Activated CD4-positive, alpha-beta T cell treated with anti-CD3 and anti-CD28 coated beads, Interleukin-2, amount 50 U/mL, for 4 hours (primary cell): ENCODE measurements around the gene PRM3.
"Not testable (repeated sequence)": the region's sequence is repeated elsewhere in the genome, so short reads cannot be mapped to it uniquely, and the experiment has no call there.

Experiments used
- DNase-seq, 2 experiments: peaks; one replicate each; pipeline ENCODE4 v3.0.0-alpha.2; 2020

The PRM3 gene

DNA sequence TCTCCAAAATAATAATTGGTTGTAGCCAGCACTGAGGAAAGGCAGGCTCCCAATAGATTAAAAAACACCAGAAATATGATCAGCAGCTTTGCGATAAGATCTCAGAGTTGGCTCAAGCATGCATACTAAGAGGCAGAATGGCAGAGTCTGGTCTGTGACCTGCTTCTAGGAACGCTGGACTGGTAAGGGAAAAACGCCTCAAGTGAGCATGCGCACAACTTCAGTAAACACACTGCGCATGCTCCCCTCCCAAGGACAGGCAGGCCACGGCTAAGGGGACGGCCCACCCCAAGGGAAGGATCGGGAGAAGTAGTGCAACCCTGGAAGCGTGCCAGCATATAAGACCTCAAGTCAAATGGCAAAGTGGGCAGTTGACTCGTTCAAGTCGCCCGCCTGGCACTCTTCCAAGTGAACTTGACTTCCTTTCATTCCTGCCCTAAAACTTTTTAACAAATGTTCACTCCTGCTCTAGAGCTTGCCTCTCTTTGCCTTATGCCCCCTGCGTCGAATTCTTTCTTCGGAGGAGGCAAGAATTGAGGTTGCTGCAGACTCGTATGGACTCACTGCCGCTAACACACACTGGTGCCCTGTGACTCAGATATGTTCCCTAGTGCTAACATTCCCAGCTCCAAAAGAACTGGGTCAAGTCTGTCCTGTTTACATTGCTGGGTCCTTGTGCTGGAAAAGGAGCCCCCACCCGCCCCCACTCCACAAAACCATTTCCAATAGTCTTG is 30.1 kb upstream of the PRM3 start:
- DNase-seq, result no peak

DNA sequence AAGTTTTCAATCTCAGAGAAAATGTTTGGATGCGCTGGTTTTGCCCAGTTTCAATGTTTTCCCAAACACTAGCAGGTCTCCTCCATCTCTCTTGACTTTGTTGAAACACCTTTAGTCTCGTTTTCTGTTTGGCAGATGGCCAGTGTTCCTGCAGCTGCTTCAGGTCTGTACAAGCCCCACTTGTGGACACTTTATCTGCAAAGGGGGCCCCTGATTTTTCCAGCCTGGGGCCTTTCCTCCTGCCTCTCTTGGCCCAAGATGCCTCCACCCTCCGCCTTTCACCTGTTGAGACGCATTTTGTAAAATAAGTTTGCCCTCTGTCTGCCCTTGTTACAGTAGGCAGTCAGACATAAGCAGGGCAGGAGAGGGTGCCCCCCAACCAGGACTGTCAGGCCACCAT is 29.5 kb upstream of the PRM3 start:
- DNase-seq, result no peak

DNA sequence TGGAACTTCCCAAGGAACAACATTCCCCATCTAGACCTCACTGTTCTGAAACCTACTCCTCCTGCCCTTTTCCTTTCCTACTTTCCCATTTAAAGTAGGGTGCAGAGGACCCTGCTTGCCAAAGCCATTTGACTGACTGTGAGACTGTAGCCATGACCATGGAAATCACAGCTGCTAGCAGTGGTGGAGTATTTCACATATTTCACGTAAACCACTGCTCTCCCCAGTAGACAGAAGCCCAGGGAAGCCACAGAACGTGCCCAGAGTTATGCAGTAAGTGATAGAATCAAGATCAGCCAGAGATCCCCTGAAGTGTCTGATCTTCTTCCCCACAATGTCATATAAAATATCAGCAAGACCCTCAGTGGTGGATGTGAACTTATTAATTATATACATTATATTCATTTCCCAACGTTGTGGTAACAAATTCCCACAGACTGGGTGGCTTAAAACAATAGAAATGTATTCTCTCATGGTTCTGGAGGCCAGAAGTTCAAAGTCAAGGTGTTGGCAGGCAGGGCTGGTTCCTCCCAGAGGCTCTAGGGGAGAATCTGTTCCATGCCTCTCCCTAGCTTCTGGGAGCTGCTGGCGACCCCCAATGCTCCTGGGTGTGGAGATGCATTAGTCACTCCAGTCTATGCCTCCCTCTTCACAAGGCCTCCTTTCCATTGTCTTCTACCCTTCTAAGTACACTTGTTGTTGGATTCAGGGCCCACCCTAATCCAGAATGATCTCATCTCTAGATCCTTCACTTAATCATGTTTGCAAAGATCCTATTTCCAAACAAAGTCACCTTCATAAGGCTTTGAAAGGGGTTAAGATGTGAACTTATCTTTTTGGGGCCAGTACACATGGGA is 28.4 kb upstream of the PRM3 start:
- no peak for DNase-seq

DNA sequence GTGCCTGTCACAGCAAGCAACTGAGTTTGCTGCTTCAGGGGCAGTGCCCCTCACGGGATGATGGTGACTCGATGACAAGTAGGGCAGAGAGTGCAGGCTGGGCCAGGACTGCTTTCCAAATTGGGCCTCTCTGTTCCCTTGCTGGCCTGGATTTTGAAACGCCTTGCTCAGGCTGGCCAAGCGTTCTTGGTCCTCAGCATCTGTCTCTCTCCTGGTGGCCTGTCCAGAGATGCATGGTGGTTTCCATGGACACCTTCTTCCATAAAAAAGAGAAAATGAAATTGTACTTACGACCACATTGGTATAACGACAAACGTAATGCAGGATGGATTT is 27.1 kb upstream of the PRM3 start:
- no peak for DNase-seq

DNA sequence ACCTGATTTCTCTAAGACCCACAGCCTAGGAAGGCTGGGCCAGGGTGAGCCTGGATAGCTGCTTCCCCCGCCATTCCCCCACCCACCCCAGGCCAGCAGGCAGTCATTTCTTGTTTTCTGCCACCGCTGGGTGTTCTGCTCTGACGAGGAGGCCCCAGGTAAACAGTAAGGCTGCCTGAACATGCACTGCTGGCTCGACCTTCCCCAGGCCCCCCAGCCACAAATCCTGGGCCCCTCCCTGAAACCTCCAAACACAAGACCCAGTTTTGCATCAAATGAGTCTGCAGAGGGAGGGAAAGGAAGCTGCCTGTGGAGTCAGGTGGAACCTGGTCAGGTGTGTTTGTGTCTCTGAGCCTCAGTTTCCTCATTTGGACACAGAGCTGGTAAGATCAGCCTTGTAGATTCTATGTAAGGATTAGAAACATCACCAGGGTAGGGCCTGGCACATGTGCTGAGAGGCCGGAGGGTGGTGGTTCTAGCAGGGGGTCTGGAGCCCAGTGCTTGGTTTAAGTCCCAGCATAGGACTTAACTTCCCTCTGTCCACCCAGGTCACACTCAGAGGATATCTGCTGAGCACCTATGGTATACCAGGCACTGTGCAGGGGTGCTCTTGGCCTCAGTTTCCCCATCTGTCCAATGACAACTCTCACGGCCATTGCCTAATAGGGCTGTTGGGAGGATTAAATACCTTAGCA is 26.6 kb upstream of the PRM3 start:
- DNase-seq, result no peak

DNA sequence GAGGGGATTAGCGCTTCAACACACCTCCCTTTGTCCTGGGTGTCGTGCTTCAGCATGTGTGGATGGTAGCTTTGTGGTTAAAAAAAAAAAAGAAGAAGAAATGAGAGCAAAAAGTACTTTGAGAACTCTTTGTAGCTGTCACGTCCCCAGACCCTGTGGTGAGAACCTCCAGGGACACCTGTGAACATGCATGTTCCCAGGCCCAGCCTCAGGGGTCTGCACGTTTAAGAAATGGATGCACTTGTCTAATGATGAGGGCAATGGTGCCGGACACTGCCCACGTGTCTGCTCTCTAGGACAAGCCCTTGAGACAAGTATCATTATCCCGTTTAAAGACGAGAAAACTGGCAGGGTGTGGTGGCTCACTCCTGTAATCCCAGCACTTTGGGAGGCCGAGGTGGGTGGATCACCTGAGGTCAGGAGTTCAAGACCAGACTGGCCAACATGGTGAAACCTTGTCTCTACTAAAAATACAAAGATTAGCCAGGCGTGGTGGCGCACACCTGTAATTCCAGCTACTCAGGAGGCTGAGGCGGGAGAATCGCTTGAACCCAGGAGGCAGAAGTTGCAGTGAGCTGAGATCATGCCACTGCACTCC is 25.6 kb upstream of the PRM3 start:
- not testable (repeated sequence) for DNase-seq

DNA sequence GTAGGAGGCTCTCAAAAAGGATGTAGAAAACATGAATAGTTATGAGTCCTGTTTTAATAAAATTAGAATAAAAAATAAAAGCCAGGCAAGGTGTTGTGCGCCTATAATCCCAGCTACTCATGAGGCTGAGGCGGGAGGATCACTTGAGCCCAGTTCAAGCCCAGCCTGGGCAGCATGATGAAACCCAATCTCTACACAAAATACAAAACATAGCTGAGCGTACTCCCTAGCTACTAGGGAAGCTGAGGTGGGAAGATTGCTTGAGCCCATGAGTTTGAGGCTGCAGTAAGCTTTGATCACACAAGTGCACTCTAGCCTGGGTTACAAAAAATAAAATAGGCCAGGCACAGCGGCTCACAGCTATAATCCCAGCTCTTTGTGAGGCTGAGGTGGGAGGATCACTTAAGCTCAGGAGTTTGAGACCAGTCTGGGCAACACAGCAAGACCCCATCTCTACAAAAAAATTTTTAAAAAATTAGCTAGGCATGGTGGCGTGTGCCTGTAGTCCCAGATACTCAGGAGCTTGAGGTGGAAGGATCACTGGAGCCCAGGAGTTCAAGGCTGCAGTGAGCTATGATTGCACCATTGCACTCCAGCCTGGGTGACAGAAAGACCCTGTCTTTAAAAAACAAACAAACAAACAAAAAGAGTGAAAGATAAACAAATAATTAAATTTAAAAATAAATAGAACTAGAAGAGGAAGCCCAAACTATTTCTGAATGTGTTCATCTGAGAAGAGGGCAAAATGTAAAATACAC is 24.9 kb upstream of the PRM3 start:
- DNase-seq, result no peak

DNA sequence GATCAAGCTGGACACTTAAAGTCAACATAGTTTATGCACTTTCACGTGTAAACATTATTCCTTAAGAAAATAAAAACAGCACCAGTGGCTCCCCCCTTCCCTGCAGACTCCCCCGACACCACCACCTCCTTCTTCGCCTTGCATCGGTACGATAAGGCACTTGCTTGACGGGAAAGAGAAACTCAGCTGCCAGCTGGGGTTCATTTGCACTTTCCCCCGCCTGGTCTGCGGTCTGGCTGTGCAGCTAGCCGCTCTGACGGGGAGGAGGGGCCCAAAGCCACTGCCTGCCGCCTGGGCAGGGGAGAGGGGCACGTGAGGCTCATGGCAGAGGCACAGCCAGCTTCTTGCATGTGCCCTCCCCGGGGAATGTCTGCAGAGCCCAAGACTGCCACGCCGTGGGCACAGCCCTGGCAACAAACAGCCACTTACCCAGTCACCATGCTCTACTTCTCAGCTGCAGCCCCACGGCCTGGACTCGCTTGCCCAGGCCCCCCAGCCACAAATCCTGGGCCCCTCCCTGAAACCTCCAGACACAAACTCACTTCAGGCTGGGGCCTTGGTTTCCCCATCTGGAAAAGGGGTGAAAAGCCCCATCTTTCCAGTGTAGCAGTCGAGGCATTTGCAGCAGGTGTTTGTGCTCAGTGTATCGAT is 24.2 kb upstream of the PRM3 start:
- DNase-seq, result peak; percentile 56 to 59

DNA sequence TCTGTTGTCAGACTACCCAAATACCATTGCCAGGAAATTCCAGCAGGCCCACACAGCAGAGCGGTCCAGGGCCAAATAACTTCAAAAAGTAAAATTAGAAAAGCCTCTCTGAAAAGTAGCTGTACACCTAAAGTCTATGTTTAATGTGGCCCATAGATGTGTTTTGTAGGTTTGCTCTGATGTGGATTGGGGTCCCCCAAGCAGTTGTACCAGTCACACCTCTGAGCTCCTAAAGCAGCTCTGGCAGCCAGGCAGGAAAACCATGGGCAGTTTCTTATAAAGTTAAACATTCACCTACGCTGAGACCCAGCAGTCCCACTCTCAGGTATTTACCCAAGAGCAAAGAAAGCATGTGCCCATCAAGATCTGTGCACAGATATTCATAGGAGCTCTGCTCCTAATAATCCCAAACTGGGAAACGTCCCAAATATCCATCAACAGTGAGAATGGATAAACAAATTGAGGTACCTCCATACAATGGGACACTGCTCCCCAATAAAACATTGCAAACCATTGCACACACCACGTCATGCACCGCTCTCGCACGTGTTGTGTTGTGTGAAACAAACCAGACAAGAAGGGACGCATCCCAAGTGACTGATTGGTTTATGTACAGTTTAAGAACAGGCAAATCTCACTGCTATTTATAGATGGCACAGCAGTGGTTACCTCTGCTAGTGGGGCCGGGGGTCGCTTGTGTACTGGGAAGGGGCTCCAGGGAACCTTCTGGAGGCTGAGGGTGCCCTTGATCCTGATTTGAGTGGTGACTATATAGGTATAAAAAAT is 23.5 kb upstream of the PRM3 start:
- no peak for DNase-seq

DNA sequence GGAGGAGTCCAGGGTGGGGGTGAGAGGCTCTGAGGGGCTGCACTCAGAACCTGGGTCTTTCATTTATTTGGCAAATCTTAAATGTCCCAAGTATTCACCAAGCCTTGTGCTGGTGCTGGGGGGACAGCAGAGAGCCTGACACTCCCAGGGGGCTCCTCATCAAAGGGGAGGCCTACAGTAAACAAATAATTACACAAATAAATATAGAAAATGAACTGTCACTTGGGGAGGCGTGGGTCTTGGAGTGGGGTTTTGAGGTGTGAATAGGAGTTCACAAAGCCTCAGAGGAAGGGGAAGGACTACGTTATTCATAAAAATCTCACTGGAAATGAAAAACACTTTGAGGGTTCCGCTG is 22.9 kb upstream of the PRM3 start:
- no peak for DNase-seq

DNA sequence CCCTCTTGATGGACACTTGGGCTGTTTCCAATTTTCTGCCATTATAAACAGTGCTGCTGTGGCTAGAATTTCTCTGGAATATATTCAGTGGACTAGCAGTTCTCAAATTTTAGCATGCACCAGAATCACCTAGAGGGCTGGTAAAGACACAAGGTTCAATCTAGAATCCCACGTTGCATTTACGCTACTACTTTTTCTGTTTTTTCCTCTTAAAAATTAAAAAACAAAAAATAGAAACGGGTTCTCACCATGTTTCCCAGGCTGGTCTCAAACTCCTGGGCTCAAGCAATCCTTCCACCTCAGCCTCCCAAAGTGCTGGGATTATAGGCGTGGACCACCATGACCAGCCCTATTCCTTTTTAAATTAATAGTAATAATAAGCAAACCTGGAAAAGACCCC is 22.2 kb upstream of the PRM3 start:
- DNase-seq, result no peak

DNA sequence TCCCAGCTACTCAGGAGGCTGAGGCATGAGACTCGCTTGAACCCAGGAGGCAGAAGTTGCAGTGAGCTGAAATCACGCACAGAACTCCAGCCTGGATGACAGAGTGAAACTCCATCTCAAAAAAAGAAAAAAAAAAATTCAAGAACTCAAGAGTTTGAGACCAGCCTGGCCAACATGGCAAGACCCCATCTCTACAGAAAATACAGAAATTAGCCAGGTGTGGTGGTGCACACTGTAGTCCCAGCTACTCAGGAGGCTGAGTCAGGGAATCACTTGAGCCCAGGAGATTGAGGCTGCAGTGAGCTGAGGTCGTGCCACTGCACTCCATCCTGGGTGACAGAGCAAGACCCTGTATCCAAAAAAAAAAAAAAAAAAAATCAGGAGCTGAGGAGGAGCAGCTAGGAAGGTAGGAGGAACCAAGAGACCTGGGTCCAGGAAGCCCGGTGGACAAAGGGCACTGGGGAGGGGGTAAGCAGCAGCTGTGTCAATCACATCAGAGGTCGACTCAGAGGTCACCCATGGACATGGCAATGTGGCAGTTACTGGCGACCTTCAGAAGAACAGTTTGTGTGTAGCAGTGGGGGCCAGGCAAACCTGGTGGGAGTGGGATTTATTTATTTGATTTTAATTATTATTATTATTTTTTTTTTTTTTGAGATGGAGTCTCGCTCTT is 18.8 kb upstream of the PRM3 start:
- DNase-seq, result no peak

DNA sequence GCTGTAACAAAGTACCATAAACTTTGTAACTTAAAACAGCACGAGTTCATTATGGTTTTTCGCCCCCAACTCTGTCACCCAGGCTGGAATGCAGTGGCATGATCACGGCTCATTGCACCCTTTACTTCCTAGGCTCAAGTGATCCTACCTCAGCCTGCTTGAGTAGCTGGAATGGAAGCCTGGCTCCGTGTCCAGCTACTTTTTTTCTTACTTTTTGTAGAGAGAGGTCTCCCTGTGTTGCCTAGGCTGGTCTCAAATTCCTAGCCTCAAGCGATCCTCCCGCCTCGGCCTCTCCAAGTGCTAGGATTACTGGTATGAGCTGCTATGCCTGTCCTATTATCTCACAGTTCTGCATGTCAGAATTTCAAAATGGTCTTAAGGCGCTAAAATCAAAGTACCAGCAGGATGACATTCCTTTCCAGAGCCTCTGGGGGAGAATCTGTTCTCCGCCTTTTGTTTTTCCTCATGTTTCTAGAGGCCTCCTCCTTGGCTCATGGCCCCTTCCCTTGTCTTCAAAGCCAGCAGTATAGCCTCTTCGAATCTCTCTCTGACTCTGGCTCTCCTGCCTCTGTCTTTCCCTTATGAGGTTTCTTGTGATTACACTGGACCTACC is 17.8 kb upstream of the PRM3 start:
- DNase-seq, result no peak

DNA sequence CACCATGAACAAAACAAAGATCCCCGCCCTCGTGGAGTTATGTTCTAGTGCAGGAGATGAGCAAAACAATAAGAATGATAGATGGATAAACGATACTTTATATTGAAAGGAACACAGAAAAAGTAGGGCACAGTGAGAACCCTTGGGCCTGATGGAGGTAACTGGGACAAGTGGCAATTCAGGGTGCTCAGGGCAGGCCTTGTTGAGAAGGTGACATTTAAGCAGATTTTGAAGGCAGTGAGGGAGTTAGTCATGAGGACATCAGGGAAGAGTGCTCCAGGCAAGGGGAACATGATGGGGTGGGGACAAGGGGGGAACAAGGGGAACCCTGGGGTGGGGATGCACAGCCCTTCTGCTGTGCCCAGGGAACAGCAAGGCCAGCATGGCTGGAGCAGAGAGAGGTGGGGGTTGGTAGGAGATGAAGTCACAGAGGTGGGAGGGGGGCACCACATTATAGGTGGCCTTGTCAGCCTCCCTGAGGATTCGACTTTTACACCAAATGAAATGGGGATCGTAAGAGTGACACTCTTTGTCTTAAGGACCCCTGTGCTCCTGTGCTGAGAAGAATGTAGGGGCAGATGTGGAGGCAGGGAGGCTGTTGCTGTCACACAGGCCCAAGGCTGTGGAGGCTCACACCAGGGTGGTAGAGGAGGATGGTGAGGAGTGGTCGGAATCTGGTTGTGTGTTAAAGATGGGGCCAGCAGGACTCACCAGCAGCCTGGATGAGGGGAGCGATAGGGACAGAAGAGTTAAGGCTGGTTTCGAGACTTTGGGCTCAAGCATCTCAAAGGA is 16.9 kb upstream of the PRM3 start:
- DNase-seq, result no peak

DNA sequence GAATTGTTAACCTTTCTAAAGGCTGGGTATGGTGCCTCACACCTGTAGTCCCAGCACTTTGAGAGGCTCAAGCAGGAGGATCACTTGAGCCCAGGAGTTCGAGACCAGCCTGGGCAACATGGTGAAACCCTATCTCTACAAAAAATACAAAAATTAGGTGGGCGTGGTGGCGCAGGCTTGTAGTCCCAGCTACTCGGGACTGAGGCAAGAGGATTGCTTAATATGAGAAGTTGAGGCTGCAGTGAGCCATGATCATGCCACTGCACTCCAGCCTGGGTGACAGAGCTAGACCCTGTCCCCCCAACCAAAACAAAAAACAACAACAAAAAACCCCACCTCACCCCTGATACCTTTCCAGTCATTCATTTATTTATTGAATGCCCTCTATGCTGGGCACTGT is 16.3 kb upstream of the PRM3 start:
- not testable (repeated sequence) for DNase-seq

DNA sequence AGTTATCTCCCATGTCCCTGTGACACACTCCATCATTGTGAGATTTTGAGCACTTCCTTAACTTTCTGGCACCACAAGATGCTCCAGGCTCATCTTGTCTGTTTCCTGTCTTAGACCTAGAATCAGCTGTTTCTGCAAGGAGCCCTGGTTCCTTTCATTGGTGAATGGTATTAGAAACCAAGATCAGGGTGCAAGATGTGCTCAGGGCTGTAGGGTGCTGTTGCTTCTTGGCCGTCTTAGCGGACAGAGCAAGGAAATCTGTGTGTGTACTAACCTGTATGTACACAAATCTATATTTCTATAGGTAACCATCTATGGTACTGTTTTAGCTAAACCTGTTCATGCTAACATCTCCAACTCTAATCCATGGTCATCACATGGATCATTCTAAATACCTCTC is 15.8 kb upstream of the PRM3 start:
- no peak for DNase-seq

DNA sequence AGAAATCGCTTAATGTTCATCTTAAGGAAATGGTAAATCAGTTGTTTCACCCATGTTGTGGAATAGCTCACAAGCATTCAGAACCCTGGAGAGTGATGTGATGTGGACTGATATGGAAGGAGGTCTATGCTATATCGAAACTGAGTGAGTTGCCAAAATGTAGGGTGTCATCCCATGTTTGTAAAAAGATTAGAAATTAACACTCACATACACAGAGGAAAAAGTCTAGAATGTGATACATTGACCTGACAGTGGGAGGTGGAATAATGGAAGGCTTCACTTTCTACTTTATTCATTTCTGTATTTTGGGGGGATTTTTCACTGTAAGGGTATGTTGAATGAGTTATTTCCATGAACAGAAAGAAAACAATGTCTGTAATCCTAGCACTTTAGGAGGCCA is 12.4 kb upstream of the PRM3 start:
- DNase-seq, result no peak

DNA sequence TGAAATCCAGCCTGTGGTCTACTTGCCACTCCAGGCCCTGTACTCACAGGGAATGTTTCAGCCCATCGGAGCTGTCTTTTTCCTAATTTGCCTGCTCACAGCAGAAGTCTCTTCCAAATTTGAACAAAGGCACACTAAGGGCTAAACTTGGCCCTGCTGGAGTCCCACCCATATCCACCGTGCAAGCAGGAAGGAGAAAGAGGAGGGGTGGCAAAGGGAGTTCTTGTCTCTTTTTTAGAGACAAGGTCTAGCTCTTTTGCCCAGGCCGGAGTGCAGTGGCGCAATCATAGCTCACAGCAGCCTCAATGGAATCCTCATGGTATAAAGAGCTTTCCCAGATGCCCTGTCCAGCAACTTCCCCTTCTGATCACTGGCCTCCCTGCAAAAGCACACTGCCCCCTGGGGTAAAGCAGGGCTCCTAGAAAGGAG is 10.4 kb upstream of the PRM3 start:
- DNase-seq, result no peak
